Right renal pelvis (tissue), 4 donors: Measurements from ENCODE around the gene BTNL3. TPM values are rescaled to one million over a fixed set of nuclear protein-coding genes. Genes with fewer than 3 reads are reported as not detected.
"Not testable (repeated sequence)": the region's sequence is repeated elsewhere in the genome, so short reads cannot be mapped to it uniquely, and the experiment has no call there.

Experiments
- DNase-seq, 4 donors: peaks; one replicate each; pipeline ENCODE4 v3.0.0-alpha.2; 2013; ENCODE audit warnings: low read depth in 4 of 4, low spot score in 3 of 4, missing footprints in 1 of 4
- polyA plus RNA-seq, 4 donors: library from polyadenylated mRNA; unstranded; fragments of 120-200 nt; gene quantifications; one replicate each; pipeline ENCODE4 v1.2.1, GENCODE V29; 2013; ENCODE audit not compliant: insufficient read length in 4 of 4

Gene BTNL3
- polyA plus RNA-seq, 4 donors = 0.09 to 0.12 (median 0.10) TPM; not detected in 1

GRCh38 chr5:181045316-181045715 is 56.7 kb downstream of the BTNL3 start:
- no peak for DNase-seq

DNA sequence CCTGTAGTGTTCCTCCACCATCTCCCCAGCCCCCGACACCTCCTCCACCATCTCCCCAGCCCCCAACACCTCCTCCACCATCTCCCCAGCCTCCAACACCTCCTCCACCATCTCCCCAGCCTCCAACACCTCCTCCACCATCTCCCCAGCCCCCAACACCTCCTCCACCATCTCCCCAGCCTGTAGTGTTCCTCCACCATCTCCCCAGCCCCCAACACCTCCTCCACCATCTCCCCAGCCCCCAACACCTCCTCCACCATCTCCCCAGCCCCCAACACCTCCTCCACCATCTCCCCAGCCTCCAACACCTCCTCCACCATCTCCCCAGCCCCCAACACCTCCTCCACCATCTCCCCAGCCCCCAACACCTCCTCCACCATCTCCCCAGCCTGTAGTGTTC is 57.2 kb downstream of the BTNL3 start:
- not testable (repeated sequence) for DNase-seq

DNA sequence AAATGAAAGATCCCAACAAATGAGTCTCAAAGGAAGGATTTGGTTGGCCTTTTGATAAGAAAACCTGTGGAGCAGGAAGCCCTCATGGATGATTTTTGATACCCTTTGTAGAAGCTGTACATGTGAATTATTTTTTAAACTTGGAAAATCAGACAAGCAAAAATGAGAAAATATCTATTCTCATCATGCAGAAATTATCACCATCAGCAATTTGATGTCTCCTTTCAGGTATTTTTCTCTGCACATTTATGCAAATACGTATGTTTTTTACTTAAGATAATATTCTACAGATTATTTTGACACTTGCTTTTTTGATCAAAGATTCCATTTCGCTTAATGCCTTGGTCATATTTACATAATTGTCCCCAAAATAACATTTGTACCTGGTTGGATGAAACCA is 58.6 kb downstream of the BTNL3 start:
- no peak for DNase-seq

- no peak for DNase-seq
Observed at GRCh38 chr5:181047921-181048320, 59.3 kb downstream of the BTNL3 start.

DNA sequence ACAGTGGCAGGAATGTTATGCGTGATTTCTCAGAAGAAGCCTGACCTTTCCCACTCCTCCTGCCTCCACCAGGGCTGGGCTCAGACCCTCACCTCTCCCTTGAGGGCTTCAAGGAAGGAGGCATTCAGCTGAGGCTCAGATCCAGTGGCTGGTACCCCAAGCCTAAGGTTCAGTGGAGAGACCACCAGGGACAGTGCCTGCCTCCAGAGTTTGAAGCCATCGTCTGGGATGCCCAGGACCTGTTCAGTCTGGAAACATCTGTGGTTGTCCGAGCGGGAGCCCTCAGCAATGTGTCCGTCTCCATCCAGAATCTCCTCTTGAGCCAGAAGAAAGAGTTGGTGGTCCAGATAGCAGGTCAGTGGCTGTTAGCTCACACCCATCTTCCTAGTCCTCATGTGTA is 61.4 kb downstream of the BTNL3 start:
- DNase-seq = no peak

- no peak for DNase-seq
Observed at GRCh38 chr5:181051841-181052671, 63.4 kb downstream of the BTNL3 start.

- DNase-seq = no peak
Observed at GRCh38 chr5:181052672-181053487, 64.2 kb downstream of the BTNL3 start.

- DNase-seq = no peak
Observed at GRCh38 chr5:181053488-181054121, 65.0 kb downstream of the BTNL3 start.

GRCh38 chr5:181054138-181054537 is 65.5 kb downstream of the BTNL3 start:
- no peak for DNase-seq

DNA sequence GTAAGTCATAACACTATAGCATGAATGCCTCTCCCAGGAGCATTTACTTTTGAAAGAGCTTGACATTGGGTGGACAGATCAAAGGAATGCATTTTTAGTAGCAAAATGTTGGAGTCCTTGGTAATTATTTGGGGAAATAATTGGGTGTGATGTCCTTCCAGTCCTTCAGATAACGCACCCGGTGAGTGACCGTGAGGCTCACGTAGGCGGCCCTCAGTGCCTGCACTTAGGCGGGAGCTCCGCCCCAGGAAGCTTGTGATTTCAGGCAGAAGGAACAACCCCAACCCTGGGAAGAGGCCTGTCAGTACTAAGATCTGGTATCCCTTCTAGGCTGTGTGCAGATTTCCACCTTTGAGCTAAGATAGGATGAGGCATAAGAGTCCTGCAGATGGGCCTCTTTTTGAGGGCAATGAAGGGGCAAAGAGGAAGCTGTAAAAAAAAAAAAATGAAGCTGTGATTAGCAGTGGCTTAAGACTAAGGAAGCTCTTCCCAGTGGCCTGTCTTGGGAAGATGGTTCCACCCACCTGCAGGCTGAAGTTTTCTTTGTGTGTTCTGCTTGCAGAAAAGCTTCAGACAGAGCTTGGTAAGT is 66.3 kb downstream of the BTNL3 start:
- no peak for DNase-seq

Other genes starting within 250 kb of the BTNL3 start
- gene OR2Y1, start 248.8 kb upstream of the BTNL3 start, polyA plus RNA-seq = not detected
- gene MGAT1, start 186.0 kb upstream of the BTNL3 start, polyA plus RNA-seq = 10 to 100 TPM; 73.1 to 91.9 (median 81.0) TPM
- gene ZFP62, start 127.6 kb upstream of the BTNL3 start, polyA plus RNA-seq = 10 to 100 TPM; 56.2 to 70.2 (median 64.1) TPM
- gene BTNL8, start 89.7 kb upstream of the BTNL3 start, polyA plus RNA-seq = under 1 TPM; 0.24 to 0.71 (median 0.57) TPM
- 10 to 100 TPM in 1 of 4 donors, 1 to 10 TPM in 3; 7.0 to 12.1 (median 8.0) TPM for gene BTNL9, start 51.4 kb downstream of the BTNL3 start, polyA plus RNA-seq
- under 1 TPM in 1 of 4 donors, not detected in 3; 0.03 TPM for gene OR2V1, start 142.3 kb downstream of the BTNL3 start, polyA plus RNA-seq
- gene OR2V2, start 158.7 kb downstream of the BTNL3 start, polyA plus RNA-seq = under 1 TPM in 1 of 4 donors, not detected in 3; 0.01 TPM
- under 1 TPM in 3 of 4 donors, not detected in 1; 0.09 to 0.29 (median 0.18) TPM for gene TRIM7, start 216.3 kb downstream of the BTNL3 start, polyA plus RNA-seq
- gene TRIM41, start 234.4 kb downstream of the BTNL3 start, polyA plus RNA-seq = 10 to 100 TPM; 32.1 to 36.3 (median 32.9) TPM